ENCODE results near the gene PPP3CA.
"Not testable (repeated sequence)": the region's sequence is repeated elsewhere in the genome, so short reads cannot be mapped to it uniquely, and the experiment has no call there.

PPP3CA gene

DNA sequence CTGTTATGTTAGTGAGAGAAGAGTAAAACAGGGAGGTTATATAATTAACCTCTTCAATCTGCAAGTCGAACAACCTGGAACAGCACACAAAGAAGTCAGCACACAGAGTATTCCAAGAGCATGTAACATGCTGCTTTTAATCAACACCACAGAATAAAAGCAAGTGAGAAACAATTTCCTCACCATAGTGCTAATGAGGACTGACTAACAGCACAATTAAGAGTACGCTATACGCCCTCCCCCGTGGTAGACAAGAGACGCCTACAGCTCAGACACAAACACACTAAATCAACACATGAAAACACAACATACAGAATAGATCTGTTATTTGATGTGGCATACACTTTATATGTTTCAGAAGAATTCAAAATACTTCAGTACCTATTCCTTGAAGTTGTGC, 103.0 kb downstream of the PPP3CA start:
- no peak for DNase-seq

DNA sequence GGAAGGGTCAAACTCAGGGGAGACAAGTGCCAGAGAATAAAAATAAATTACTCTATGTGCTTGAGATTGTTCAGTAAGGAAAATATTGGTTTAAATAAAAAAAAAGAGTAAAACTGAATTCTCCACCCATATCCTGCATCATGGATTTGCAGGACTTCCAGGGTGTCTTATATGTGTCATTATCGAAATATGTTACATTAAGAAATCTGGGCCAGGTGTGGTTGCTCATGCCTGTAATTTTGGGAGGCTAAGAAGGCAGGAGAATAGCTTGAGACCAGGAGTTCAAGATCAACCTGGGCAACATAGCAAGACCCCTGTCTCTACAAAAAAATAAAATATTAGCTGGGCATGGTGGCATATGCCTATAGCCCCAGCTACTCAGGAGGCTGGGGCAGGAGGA, 104.9 kb downstream of the PPP3CA start:
- DNase-seq, result no peak

DNA sequence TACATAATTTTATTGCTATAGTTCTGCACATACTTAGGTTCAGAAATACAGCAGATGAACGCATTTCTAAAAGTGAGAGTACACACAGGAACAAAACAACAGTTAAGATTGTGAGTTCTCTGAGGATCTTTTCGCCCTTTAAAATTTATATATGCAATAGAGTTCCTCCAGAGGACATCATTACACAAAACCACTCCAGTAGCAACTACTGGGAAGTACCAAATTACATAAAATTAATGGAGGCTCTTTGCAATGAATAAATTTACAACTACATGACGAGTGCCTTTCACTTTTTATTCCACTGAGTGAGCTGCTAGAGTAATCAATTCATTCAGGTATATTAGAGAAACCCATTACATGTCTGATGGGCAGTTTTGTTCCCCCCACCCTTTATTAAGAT, 107.2 kb downstream of the PPP3CA start:
- DNase-seq, result no peak

DNA sequence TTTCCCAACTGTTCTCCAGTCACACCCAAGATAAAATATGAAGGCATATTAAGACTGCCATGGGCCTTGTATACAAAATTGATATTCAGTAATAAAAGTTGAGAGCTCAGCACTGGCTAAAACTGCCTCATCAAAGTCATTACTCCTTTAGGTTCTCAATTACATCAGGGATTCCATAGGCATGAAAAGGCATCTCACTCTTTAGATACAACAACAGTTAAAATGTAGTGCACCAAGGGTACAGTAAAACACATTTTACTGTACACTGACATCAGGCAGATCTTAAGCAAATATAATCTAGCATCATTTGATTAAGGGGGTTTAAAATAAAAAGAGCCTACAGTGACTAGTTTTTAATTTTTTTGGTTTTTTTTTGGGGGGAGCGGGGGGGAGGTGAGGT, 107.7 kb downstream of the PPP3CA start:
- DNase-seq, result no peak

DNA sequence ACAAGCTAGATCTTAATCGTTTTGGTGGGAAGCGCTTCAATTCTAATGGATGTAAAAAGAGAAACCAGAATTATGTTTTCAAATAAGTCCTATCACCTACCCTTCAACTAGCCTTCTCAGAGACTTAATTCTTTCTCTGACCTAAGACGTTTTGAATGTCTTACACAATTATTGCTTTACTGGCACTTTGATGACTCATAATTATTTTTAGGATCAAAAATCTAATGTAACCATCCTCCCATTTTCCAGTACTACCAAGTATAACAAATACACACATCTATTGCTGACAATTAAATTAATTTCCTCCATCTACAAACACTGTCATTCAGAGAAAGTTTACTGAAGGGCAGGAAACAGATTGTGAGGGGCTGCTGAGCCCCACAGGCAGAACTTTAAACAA, 108.6 kb downstream of the PPP3CA start:
- DNase-seq, result no peak

DNA sequence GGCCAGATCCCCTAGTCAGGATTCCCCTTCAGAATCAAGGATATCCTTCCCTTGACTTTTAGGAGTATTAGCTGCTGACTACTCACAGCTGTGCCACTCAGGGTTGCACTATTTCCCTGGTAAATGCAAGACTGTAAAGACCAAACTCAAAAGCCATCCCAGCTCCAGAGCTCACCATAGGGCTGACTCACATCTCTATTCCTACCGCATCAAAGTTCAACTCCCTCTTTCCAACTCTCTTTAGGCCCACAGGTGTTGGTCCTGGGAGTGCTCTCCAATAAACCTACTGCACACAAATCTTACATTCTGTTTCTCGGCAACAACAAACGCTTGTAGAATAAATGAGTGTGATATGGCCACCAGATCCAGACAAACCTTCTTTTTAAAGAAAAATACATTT, 109.6 kb downstream of the PPP3CA start:
- DNase-seq, result no peak

DNA sequence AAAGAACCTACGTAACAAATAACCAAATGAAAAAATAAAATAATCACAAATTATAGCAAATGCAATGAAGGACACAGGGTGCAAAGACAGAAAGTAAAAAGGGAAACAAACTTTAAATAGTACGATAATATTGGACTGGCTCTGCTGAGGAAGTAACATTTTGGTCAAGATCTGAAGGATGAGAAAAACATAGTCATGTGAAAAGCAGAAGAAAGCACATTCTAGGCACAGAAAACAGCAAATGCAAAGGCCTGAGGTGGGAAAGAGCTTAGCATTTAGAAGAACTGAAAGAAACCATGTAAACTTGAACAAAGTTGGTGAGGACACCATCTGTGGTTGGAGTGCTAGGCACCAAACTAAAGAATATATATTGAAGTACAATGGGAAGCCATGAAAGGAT, 111.2 kb downstream of the PPP3CA start:
- no peak for DNase-seq

DNA sequence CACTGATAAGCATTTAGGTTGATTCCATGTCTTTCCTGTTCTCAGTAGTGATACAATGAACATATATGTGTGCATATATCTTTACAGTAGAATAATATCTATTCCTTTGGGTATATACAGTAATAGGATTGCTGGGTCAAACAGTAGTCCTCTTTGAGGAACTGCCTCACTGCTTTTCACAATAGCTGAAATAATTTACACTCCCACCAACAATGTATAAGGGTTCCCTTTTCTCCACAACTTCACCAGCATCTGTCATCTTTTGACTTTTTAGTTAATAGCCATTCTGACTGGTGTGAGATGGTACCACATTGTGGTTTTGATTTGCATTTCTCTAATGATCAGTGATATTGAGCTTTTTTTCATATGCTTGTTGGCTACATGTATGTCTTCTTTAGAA, 113.2 kb downstream of the PPP3CA start:
- not testable (repeated sequence) for DNase-seq

DNA sequence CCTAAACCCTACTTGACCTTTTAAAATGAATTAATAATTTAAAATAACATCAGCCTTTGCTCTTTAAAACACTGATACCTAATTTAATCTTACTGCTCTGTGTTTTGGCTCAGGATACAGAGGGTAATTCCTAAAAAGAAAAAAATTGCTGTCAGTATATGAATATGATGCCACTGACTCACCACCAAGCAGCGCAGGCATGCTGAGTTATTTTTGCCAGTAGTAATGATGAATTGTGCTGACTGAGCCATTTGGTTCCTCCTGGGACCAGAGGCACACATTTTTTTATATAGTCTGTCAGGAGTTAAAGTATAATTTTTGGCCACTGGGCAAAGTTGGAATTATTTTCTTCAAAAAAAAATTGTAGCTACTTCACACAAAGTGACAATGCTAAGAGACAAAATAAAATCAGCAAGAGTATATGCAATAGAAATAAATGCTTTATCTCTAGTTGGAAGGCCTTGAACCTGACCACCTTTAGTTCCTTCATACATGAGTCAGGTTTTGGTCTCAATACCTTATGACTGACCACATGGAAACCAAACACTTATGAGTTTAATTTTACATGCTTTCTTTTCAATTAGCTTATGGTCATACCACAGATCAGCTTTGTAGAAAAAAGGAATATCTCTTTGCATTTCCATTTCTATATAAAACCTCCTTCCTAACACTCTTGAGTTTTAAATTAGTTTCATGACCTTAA, 115.1 kb downstream of the PPP3CA start:
- DNase-seq, result no peak

DNA sequence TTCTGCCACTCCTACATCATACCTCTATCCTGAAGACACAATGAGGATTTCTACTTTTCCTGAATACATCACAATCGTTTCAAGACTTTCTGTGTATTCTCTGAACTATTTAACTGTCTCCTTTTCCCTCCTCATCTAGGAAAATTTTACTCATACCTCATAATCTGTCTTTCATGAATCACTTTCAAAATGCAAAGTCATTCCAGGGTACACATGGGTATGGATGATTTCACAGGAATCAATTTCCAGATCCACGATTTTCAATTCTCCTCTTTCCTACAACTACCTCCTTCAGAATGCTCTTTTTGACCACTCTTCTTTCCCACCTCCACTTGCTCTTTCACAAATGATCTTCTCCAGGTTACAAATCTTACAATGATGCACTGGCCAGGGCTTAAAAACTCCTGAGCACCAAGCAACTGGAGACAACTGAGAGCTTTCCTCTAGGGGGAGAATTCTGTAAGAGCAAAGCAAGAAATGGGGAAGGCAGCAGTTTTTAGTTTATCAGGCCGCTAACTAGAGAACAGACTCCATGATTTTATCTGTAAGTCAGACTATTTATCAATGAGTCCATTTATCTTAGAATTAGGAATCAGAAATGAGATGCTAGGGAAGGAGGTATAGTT, 116.4 kb downstream of the PPP3CA start:
- no peak for DNase-seq

DNA sequence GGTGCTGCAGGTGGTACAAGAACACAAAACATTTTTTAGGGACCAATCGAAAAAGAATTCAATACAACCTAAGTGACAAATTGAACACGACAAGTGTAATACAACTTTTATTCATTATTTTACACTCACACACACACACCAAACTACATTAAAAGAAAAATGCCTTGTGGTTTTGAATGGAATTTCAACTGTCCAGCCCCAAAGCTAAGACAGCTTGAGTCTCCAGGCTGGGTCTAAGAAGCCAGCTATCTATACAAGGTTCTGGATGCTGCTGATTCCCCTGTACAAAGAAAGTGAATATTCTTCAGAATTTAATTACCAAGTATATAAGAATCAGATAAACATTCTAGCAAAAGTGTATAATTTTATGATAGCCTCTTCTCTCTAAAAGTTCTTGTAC, 118.2 kb downstream of the PPP3CA start:
- no peak for DNase-seq

DNA sequence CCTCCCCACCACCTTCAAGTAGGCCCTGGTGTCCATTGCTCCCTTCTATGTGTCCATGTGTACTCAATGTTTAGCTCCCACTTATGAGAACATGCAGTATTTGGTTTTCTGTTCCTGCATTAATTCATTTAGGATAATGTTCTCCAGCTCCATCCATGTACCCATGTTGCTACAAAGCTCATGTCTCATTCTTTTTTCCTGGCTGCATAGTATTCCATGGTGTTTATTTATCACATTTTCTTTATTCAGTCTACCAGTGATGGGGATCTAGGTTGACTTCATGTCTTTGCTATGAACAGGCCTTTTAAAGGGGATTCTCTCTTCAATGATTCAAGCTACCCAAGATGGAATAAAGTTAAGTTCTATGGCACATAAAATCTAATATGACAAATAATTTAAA, 119.6 kb downstream of the PPP3CA start:
- no peak for DNase-seq

DNA sequence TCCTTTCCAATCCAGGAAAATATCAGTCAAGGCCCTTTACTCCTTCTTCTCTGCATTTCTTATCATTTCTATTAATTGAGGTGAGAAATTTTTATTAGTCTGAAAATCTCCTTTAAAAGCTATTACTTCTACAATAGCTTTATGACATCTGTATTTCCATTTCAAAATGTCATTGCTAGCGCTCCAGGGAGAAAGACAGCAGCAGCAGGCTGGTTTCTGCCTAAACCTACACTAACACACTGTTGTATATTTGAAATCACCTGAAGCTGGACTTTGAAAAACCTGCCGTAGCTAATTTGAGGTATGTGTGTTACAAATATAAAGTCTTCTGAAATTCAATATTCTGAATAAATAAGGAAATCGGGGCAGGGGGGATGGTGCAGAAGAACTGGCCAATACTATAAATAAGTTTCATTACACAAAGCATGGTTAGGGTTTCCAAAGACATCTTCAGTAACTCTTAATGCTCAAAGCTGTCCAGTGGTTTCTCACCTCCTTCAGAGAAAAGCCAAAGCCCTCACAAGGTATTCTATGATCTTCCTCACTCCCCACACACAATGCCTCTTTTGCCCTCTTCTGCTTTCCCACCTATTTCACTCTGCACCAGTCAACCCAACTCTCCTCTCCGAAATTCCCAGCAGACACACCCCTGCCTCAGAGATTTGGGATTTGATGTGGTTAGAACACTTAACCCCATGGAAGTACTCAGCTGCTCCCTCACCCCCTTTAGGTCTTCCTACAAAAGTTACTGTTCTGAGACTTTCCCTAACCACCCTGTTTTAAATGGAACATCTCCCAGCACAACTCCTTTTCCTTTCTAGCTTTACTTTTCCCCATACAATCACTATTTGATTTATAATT, 122.7 kb downstream of the PPP3CA start:
- no peak for DNase-seq

DNA sequence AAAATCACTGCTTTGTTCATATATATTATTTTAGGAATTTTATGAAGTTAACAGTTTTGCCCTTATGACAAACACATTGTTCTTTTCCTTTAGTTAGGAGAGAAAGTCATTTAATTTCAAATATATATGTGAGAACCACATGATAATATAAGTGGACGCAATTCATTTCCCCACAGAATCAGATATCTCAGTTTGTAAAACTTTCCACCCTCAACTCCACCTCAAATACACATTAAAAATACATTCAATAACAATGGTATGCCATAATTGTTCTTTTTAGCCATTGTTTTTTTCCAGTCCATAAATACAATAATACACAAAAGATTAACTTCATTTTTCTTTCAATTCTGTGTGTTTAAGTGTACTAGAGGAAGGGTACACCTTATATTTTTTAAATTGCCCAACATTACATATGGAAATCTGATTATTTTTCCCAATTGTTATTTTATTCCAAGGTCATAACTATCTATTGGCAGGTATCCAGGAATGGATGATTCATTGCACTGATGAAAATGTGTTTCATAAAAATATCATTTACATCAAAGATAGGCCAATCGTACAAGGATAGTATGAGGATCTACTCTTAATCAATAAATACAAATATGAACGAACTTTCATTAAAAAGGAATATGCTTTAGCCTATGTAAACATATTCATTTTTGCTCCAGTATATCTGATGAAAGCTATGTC, 125.0 kb downstream of the PPP3CA start:
- DNase-seq, result no peak

DNA sequence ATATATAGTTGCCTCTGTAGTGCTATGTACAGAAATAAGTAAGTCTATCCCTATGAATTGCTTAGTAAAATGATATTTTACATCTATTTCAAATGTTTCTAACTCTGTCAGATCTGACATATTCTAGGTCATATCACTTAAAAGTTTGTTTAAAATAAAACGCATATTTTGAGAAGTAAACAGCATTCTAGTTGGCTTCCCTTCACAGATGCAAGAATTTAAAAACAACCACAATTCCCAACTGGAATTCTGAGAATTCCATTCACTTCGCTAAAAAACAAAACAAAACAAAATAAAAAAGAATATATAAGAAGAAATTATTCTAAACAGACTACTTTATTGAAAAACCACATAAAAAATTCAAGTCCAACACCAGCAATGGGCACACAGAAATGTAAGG, 126.0 kb downstream of the PPP3CA start:
- DNase-seq, result no peak

DNA sequence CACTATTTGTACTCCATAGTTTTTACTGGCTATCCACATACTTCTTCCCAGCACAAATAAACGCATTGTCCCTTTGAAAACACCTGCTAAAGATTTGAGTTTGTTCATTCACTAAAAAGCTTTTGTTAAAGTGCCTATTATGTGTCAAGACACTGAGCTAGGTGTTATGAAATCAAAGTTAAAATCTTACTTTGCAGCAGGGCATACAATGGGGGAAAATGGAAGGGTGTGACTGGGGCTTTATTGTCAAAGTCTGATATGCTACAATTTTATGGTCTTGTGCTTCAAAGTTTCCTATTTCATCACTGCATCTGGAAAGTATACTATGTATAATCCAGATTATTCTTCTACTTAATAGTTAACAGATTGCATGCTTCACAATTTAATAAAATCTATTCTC, 128.4 kb downstream of the PPP3CA start:
- no peak for DNase-seq

DNA sequence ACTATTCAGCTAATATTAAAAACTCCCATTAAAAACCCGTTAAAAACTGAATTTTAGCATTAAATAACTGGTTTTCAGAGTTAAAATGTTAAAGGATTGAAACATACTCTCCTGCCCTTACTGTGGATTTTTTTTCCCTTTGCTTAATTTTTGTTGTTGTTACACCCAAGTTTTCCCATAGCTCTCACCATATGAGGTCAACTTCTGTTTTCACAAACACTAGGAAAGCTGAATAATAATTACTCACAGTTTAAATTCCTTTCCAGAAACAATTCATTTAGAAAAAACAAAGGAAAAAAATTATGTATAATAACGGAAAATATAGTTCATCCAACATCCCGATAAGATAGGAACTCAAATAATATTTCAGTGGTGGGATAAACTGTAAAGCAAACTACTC, 129.0 kb downstream of the PPP3CA start:
- DNase-seq, result no peak

DNA sequence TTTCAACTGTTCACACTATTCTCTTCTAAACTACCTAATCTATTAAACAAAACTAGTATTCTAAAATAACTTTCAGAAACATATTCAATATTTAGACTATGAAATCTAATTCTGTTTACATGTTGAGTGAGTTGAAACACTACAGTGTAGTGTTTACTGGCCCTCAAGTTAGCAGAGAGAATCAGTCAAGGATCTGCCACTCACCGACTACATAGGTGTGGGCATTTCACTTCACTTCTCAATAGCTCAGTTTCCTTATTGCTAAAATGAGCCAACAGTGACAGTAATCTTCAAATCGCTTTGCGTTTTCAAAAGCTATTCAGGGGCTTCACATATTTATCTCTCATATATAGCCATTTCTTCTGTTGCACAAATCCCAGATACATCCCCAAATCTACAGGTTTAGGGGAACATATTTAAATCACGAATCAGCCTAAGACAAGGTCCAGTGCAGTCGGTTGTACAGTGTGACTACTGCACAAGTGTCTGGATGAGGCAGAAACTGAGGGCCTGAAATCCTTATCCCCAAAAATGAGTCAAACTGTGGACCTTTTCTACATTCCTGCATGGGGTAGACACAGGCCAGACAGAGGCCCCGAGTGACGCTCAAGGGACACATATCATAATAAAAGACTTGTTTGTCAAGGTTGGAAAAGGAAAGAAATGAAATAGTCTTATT, 129.8 kb downstream of the PPP3CA start:
- no peak for DNase-seq

DNA sequence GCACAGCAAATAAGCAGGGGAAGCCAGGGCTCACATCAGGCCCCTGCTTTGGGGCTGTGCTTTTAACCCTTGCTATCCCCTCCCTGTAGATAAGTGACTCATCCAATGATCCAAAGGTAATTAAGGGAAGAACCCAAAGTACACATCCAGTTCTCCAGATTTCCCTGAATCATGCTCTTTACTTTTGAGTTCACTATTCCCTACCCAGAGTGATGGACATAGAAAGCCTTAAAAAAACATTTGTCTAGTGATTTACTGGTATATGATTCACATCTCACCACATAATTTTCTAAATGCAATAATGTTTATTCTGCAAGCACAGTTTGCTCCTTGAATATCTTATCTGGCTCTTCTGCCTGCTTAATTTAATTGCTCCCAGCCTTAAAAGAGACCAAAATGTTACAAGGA, 136.2 kb downstream of the PPP3CA start:
- DNase-seq, result no peak

DNA sequence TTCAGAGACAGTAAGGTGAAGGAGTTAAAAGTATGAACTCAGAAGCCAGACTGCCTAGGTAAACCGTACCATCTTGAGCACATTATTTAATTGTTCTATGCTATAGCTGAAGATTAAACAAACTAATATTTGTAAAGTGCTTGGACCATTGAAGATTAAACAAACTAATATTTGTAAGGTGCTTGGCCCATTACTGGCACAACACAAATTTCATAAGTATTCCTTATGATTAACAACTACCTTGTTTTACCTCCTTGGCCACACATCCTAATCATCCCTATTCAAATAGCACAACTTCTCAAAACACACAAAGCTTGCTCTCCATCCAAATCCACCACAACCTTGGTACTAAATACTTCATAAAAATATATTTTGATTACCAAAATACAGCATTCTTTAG, 137.0 kb downstream of the PPP3CA start:
- DNase-seq, result no peak

DNA sequence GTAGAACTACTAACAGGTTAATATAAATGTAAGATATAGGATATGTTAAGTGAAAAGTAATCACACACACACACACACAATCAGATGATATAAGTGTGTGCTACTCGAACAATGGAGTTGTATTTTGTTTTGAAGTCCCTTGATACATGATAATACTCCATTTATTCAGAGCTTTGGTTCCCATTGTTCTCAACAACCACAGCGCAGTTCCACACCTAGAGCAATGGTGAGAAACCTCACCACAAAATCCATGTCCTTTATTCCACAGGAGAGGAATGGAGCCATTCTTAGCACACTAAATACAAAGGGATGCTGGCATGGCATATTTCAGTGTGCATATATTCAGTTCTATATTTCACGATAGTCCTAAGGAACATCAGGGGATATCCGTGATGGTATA, 139.2 kb downstream of the PPP3CA start:
- DNase-seq, result no peak

DNA sequence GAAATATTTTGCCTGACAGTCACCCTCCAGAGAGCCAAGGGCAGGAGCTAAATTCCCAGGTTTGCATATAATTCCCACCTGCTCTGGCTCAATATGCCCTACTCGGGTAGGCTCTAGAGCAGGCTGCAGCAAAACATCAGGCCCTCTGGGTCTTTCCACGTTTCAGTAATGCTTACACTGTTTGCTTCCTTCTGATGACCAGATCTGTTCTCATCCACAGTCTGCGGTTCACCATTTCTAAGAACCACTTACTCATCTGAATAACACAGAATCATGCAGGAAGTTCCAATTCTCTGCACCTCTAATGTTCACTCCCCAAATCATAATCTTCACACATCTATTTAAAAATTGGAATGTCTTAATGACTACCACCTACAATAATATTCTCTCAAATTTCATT, 141.4 kb downstream of the PPP3CA start:
- no peak for DNase-seq

DNA sequence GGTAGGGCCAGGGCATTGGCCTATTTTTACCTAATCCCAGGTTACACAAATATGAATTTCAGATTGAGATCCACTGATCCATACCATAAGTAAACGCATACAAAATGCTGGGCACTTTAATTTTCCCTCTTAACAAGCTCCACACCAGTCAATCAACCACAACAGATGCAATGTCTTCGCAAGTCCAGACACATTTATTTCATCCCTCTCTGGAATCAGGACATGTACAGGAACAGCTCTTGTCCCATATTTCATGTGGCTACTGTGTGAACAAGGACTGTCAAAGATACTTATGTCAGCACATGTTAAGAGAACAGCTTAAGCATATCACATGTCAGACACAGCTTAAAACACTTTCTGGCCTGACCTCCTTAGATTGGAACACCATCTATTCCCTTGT, 145.9 kb downstream of the PPP3CA start:
- DNase-seq, result no peak

Data from T1000 (cell line).